GM19025 (cell line): ENCODE results near the gene ARMH3.

Source experiments
- ATAC-seq: cut with Tn5 transposase; IDR thresholded peaks from one replicate; pipeline ENCODE4 v1.9.1; 2021; ENCODE audit warnings: mild to moderate bottlenecking, low read depth, moderate library complexity; ENCODE audit not compliant: unreplicated experiment

ARMH3 gene

DNA sequence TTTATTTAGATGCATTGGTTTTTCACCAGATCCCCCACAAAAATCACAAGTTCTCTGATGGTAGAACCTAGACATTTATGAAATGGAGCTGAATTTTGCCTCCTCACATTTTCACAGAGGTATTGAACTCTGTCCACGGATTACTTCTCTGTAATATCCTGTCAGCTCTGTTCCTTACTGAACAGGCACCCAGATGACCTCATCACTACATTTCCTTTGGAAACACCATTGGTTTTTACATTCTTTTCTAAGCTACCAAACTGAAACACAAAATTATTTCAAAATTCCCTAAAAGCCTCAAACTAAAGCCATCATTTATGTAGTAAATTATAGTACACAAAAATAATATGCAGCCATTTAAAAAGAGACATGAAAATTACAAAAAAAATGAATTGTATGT lies 114.1 kb downstream of the ARMH3 start:
- ATAC-seq: no peak

DNA sequence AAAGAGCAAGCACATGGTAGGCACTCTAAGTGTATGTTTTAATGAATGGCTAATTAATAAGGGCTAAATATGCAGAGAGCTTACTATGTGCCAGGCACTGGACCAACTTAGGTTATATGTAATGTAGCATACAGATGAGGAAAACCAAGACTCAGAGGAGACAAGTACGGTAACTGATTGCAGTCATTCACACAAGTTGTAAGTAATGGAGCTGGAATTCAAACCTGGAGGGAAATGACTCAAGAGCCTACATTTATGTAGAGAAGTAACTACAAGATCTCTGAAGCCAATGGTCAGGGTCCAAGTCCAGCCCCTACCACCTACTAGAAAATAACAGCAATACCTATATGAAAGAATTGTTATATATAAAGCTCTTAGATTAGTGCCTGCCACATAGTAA lies 115.1 kb downstream of the ARMH3 start:
- no peak for ATAC-seq

DNA sequence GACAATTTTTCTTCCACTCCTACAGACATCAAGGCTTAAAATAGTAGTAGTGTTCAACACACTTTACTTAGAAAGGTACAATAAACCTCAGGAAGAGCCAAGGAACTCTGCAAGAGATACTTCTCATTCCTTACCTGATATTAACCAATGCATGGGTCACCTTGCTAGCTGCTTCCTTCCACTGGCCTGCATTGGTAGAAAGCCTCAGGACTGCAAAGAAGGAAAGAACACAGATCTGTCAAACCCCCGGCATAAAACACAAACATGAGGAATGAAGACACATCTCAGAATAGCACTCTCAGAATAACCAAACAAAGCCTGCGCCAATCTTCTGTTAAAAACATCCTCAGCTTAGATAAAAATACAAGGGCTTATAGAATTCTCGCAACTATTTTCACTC lies 116.2 kb downstream of the ARMH3 start:
- ATAC-seq: no peak

DNA sequence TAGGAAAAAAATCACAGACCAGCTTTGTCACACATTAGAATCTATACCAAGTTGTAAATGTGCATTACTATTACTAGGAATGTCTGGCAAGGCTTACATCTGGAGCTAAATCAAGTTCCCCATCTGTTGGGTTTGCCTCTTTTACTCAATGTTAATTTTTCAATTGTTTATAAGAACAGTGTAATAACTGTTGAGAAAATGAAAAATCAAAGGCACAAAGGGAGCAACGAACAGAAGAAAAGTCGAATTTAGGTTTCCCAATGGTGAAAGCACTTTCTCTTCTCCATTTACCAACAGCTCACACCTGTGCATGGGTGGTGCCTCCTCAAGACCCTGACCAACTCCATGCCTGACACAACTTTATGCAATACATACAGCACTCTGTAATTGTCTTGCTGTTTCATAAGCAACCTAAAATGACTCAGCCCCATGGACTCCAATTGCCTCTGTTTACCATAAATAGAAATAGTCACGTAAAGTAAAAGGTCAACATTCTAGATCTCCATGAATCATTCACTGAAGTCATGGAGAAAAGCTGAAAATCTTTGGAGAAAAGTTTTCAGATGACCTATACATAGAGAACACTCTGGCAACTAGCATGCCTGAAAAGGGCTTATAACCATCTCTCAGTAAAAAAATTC lies 116.8 kb downstream of the ARMH3 start:
- no peak for ATAC-seq

DNA sequence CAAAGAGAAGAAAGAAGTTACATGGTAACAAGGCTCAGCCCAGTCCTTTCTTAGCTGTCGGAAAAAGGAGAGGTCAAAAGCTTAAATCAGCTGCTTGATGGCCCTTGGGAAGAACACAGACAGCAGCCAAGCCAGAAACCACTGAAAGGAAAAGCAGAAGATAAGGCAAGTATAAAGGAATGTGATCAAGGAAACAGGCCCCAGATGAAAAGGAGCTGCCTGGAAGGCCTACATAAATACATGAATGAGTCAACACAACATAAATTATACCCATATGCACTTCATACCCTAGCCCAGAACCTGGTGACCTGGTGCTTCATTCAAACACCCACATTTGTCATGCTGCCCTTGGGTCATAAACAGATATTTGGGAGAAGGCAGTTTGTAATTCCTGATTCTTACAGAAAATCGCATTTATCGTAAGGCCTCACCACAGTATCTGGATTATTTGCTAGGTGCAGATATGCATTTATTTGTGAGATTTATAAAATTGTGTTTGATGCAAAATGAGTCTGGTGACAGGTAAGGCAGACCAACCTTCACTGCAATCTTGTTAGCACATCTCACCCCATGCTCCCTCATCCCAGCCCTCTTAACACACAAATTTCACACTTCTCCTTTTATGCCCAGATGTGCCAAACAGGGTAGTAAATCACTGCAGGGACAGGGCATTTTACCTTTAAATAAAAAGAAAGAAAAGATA lies 117.5 kb downstream of the ARMH3 start:
- ATAC-seq: no peak

DNA sequence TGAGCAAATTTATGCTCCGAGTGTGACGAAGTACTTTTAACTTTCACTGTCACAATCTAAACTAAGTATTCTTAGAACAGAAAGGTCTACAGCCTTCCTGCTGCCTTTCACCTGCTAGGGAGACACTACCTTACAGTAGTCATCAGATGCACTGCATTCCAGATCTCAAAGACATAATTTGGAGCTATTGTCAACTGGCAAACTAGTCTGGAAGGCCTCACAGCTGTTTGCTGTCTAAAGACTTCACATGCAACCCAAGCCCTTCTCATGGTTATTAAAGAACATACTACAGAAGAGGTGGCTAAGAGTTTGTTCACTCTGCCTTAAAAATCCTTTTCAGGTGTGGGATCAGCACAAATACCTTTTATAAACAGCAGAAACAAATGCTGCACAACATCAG lies 120.5 kb downstream of the ARMH3 start:
- no peak for ATAC-seq

DNA sequence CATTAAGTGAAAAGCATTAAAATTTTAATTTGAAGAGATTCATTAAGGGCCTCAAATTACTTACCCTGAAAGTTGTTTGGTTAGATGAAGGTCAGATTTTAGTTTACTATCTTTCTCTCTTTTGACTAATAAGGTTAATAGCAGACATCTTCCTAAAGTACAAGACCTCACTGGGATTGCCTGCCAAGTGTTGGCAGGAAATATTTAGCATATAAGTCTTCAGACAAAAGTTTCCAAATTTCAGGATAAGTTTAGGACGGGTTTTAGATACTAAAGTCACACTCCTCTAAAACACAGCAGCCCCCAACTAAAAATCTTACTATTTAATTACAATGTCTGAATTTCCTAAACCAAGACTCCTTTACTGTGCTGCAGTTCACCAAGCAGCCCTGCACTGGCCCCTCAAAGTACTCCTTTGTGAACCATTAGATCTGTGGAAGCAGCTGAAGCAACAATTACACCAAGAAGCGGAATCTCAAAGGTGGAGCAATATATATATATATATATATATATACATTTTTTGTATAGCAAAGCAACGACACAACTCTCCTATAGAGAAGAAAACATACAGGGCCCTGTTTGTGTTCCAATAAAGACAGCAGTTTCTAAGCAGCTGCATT lies 121.2 kb downstream of the ARMH3 start:
- no peak for ATAC-seq

DNA sequence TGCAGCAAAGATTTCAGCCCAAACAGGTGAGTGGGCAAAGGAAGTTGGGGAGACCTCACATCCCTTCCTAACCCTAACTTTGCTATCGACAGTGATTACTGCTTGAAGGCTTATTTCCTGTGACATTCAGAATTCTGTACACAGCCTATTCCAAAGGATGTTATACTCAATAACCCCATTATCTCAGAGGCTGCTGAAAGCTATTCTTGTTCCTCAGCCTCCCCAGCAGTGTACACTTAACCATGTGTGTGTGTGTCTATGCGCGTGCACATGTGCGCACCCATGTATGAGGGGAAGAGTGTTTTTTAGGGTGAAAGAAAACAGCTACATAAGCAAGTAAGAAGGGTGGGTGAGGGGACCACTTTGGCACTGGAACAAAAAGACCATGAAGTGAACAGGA lies 122.0 kb downstream of the ARMH3 start:
- no peak for ATAC-seq

DNA sequence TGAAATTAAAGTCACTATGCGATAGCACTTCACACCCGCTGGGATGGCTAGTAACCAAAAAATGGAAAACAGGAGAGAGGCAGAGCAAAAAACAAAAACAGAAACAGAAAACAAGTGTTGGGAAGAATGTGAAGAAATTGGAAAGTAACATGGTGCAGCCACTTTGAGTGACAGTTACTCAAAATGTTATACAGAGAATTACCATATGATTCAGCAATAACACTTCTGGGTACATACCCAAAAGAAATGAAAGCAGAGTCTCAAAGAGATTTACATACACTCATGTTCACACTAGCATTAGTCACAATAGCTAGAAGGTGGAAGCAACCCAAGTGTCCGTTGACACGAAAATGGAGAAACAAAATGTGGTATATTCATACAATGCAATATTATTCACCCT lies 123.8 kb downstream of the ARMH3 start:
- ATAC-seq: no peak

DNA sequence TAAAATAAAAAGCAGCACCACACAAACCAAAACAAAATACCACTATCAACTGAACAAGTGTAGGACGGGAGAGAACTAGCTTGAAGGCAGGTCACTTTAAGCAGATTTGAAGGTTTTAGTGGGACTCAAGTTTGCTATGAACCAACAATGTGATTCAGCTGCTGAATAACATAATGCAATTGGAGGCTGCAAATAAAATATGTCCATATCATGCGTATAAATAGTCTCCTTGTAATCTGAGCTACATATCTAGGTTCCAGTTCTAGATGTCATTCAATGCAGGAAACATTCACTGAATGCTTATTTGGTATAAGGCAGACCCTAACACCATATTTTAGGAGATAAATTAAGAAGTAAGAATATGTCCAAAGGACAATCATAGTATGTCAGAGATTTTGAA lies 130.9 kb downstream of the ARMH3 start:
- no peak for ATAC-seq

DNA sequence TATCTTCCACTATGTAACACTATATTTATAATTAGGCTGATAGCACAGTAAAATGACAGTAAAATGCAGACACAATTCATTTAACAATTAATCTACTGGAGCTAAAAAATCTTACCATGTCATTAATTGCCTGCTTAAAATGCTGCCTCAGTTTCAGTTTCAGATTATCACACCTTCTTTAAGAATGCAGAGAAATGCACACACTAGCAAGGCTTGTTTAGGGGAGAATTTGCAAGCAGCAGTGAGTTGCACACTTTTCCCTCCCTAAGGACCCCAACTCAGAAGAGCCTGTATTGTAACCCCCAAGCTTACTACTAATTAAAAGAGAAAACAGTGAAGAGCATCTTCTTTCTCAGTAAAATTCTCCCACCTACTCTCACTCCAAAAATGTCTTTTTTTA lies 132.7 kb downstream of the ARMH3 start:
- ATAC-seq: no peak

DNA sequence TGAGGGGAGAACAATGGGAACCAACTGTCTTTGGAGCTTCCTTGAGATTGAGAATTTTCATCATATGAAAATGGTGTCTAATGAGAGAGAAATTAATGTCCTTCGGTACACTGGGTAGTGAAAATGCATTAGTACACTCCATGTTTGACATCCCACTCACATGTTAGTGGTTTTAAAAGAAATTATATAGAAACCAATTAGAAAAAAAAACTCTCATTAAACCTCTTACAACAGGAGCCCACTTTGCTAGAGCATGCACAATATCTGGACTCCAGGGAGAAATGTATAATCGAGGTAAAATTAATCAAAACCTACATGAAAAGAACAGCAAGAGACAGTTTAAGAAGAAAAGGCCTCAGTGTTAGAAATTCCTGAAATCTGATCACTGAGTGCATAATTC lies 133.1 kb downstream of the ARMH3 start:
- ATAC-seq: no peak

DNA sequence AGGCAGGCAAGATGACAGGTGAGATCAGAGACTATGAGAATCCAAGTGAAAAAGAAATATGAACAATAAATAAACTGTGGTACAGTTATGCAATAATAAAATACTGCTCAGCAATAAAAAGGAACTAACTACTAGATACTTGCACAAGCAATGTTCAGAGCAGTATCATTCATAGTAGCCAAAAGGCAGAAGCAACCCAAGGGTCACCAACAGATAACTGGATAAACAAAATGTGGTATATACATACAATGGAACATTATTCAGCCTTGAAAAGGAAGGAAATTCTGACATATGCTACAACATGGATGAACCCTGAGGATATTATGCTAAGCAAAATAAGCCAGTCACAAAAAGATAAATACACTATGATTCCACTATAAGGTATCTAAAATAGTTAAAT lies 135.4 kb downstream of the ARMH3 start:
- no peak for ATAC-seq

DNA sequence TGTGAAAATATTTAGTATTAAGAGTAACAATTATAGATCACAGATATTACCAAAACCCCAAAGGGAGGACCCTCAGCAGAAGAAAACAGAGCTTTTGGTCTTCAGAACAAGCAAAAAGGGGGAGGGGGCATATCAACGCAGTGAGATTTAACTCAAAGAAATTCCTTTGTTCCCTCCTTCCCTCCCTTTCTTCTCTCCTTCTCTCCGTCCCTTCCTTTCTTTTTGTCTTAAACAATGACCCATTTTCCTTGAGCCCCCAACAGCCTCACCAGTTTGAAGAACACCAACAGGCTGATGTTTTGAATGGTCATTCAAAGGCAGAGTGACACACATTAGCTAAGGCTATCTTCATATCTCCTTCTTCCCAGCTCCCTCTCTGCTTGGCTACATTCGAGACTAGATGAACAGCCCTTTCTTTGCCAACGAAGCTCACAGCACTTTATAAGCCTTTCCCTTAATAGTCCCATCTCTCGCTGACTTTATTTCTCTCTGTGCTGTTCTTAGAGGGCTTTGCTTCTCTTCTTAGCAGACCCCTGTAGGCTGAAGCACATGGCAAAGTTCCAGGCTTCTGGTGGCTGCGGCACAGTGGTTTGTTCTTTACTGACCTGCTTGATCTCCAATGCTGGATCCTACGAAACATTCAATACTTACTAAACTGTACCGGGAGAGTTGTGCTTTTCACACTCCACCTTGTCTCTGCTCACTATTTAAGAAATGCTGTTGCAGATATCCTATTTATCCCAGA lies 136.8 kb downstream of the ARMH3 start:
- ATAC-seq: no peak

DNA sequence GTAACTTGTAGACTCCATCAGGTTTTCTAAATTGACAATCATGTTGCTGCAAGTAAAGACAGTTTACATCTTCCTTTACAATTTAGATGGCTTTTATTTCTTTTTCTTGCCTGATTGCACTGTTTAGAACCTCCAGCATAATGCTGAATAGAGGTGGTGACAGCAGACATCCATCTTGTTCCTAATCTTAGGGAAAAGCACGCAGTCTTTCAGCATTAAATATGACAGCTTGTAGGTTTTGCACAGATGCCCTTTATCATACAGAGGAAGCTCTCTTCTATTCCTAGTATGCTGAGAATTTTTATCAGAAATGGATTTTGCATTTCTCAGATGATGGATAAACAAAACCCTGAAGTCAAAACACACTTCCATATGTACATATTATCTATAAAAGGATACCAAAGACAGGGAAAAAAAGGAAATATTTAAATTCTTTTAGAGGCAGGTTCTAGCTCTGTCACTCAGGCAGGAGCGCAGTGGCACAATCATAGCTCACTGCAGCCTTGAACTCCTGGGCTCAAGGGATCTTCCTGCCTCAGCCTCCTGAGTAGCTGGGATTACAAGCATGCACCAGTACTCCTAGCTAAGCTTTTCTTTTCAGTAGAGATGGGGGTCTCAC lies 143.3 kb downstream of the ARMH3 start:
- ATAC-seq: no peak

DNA sequence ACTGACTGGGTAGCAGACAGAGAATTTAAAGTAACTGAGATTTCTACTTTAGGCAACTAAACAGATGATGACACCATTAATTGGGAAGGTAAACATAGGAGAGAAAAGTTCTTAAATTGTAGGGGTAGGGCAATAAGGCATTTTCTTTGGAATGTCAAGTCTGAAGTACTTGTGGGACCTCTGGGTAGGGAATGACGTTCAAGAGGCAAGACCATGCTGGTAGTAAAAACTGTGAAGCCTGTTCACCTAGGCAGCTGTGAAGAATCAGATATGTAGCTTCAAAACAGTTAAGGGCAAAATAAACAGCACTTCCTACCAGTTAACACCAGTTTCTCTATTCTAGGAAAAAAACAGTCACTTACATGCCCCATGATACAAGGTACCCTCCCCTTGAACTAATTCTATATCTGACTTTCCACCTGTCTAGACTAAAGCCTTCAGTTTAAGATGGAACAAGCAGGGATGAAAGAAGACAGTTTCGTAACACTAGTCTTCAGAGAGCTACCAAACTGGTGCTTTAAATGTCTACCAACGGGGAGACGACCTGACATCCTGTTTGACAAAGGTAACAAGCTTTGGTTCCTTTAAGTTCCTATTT lies 149.3 kb downstream of the ARMH3 start:
- no peak for ATAC-seq

DNA sequence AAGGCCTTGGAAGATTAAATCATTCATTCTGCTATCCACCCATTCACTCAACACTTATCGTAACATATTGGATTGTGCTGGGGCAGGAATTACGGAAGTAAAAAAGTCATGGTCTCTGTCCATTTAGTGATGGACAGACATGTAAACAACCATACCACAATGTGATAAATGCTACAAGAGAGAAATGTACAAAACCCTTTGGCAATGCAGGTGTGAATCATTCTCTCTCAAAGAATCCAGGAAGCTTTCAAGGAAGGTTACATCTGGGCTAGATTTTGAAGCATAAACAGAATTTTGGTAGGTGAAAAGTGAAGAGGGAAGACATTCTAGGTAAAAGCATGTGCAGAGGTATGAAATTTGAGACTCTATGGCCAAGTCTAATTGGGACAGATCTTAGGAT lies 150.7 kb downstream of the ARMH3 start:
- no peak for ATAC-seq

DNA sequence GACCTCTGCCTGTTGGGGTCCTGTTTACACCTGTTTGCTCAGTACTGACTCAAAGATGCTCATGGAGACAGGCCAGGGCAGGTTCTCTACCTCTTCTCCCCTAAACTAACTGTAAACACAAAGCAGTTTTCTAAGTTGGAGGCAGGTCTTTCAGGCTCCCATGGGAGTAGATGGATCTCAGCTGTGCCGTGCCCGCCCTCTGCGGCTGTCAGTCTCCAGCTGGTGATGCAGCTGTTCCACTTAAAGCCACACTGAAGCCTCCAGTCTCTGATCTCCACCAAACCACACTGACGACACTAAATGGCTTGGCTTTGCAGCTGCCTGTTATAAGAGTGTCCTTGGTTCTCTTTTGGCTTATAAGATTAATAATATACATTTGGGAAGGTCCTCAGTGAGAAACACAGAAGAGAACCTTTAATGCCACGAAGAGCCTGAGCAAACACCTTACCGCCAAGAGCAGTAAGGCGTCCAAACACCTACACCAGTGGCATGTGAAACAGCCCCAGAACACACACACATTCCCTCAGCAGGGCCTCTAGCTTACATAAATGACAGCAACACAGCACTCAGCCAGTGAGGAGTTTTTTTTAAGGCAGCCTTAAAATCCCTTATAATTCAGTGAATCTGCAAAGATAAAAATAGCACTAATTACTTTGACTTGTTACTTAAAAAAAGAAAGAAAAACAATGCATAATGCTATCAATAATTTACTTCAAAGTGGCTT lies 152.0 kb downstream of the ARMH3 start:
- peak; percentile 79 for ATAC-seq

DNA sequence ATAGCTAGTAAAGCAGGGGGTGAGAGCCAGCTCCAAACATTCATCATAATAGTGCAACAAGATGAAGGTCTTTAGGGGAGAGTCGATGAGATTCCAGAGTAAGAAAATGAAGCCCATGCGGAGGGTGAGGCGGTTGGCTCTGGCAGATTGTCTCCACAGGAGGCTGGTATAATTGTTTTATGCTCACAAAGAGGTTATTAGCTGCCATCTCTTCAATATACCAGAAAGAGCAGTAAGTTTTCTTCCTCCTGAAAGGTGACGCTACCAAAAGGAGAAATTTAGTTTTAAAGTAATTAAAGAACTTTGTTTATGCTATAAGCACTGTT lies 153.2 kb downstream of the ARMH3 start:
- no peak for ATAC-seq
